IPS-15b (cell line): ENCODE measurements around the gene GADD45B.
"Not testable (repeated sequence)": the region's sequence is repeated elsewhere in the genome, so short reads cannot be mapped to it uniquely, and the experiment has no call there.

Experiments used
- H3K27me3 ChIP-seq: one replicate; pipeline ENCODE4 v1.6.1; 2013; ENCODE audit warnings: low read length; ENCODE audit not compliant: control insufficient read depth, insufficient read depth
- H3K36me3 ChIP-seq: one replicate; pipeline ENCODE4 v1.6.1; 2013; ENCODE audit warnings: low read length; ENCODE audit not compliant: control insufficient read depth, insufficient read depth
- H3K4me1 ChIP-seq: one replicate; pipeline ENCODE4 v1.6.1; 2013; ENCODE audit warnings: mild to moderate bottlenecking, low read length; ENCODE audit not compliant: control insufficient read depth, insufficient read depth
- H3K4me3 ChIP-seq: one replicate; pipeline ENCODE4 v1.5.1; 2013; ENCODE audit warnings: low read depth, low read length
- H3K9ac ChIP-seq: one replicate; pipeline ENCODE4 v1.6.1; 2013; ENCODE audit warnings: low read depth, mild to moderate bottlenecking, low read length
- H3K9me3 ChIP-seq: one replicate; pipeline ENCODE4 v1.6.1; 2013; ENCODE audit warnings: mild to moderate bottlenecking, low read length; ENCODE audit not compliant: control insufficient read depth, insufficient read depth

GADD45B gene

DNA sequence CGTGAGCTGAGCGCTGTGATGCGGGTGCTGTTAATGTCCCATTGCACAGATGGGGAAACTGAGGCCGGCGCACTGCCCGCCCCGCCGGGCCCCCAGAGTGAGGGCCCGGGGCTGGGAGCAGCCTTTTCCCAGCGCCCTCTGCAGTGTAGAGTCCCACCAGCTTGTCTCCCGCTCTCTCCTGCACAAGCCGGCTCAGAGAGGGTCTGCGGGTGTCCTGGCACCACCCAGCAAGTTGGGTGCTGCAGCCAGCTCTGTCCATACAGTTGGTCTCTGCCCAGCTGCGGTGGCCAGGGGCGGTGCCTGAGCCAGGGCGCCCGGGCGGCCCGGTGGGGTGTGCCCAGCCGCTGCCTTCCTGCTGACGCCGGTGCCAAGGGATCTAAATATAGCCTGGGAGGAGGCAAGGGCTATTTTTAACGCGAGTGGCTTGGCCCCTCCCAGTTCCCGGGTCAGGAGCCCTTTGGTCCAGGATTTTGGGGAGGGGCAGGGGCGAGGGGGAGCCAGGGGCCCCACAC, 19.3 kb downstream of the GADD45B start:
- Histone ChIP-seq H3K4me3 (peak overlapping the region; percentile 52), H3K36me3 (no peaks in the 10 kb centered on the region), H3K4me1 (peaks cover 7% of the 10 kb centered on the region), H3K27me3 (peaks cover 17% of the 10 kb centered on the region), H3K9me3 (no peaks in the 10 kb centered on the region), H3K9ac (no peak overlapping the region)

GRCh38 chr19:2495651-2496316, 19.9 kb downstream of the GADD45B start:
- no peaks in the 10 kb centered on the region for H3K36me3 ChIP-seq
- H3K27me3 ChIP-seq, result peaks cover 13% of the 10 kb centered on the region
- H3K4me3 ChIP-seq, result peak overlapping the region; percentile 52
- H3K9me3 ChIP-seq, result no peaks in the 10 kb centered on the region
- peaks cover 7% of the 10 kb centered on the region for H3K4me1 ChIP-seq
- H3K9ac ChIP-seq, result no peak overlapping the region

GRCh38 chr19:2497186-2497585, 21.3 kb downstream of the GADD45B start:
- no peak overlapping the region for H3K4me3 ChIP-seq
- H3K36me3 ChIP-seq, result no peaks in the 10 kb centered on the region
- peaks cover 9% of the 10 kb centered on the region for H3K27me3 ChIP-seq
- H3K9ac ChIP-seq, result no peak overlapping the region
- no peaks in the 10 kb centered on the region for H3K9me3 ChIP-seq
- H3K4me1 ChIP-seq, result peaks cover 7% of the 10 kb centered on the region

GRCh38 chr19:2500156-2500555, 24.2 kb downstream of the GADD45B start:
- Histone ChIP-seq H3K4me1 (peaks cover 7% of the 10 kb centered on the region), H3K9ac (no peak overlapping the region), H3K4me3 (no peak overlapping the region), H3K9me3 (no peaks in the 10 kb centered on the region), H3K27me3 (no peaks in the 10 kb centered on the region), H3K36me3 (no peaks in the 10 kb centered on the region)

DNA sequence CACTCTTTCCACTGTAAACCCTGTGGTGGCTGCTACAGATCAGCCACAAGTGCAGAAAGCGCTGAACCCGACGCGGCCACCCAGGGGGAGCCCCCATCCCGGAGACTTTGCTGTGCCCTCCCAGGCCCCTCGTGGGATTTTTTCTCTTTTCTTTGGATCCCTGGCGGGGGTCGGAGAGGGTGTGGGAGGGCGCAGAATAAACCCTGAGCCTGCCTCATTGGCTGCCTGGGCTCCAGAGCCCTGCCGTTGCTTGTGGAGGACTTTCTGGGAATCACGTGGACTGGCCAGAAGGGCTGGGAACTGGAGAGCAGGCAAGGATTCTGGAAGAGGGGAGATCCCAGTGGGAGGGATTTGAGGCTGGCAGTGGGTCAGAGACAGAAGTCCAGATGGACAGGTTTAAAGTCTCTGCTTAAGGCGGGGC, 24.9 kb downstream of the GADD45B start:
- Histone ChIP-seq H3K36me3 (no peaks in the 10 kb centered on the region), H3K9ac (no peak overlapping the region), H3K4me3 (no peak overlapping the region), H3K27me3 (no peaks in the 10 kb centered on the region), H3K9me3 (no peaks in the 10 kb centered on the region), H3K4me1 (peaks cover 7% of the 10 kb centered on the region)

GRCh38 chr19:2503521-2504109, 27.7 kb downstream of the GADD45B start:
- Histone ChIP-seq H3K36me3 (no peaks in the 10 kb centered on the region), H3K9me3 (no peaks in the 10 kb centered on the region), H3K4me3 (no peak overlapping the region), H3K27me3 (no peaks in the 10 kb centered on the region), H3K4me1 (peaks cover 6% of the 10 kb centered on the region), H3K9ac (no peak overlapping the region)

DNA sequence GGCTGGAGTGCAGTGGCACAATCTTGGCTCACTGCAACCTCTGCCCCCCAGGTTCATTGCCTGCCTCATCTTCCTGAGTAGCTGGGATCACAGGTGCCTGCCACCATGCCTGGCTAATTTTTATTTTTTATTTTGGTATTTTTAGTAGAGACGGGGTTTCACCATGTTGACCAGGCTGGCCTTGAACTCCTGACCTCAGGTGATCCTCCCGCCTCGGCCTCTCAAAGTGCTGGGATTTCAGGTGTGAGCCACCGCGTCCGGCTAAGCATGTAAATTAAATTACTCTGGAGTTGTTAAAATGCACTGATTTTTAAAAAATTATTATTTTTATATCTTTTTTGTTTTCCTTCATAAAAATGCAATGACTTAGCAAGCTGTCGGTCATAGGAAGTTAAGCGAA, 30.7 kb downstream of the GADD45B start:
- not testable (repeated sequence) for H3K9me3 ChIP-seq, H3K4me3 ChIP-seq, H3K36me3 ChIP-seq, H3K27me3 ChIP-seq, H3K4me1 ChIP-seq, H3K9ac ChIP-seq

- Histone ChIP-seq H3K4me3 (no peak overlapping the region), H3K9ac (no peak overlapping the region), H3K9me3 (no peaks in the 10 kb centered on the region), H3K4me1 (peaks cover 4% of the 10 kb centered on the region), H3K36me3 (no peaks in the 10 kb centered on the region), H3K27me3 (no peaks in the 10 kb centered on the region)
Measured at GRCh38 chr19:2507109-2507508, 31.2 kb downstream of the GADD45B start.

DNA sequence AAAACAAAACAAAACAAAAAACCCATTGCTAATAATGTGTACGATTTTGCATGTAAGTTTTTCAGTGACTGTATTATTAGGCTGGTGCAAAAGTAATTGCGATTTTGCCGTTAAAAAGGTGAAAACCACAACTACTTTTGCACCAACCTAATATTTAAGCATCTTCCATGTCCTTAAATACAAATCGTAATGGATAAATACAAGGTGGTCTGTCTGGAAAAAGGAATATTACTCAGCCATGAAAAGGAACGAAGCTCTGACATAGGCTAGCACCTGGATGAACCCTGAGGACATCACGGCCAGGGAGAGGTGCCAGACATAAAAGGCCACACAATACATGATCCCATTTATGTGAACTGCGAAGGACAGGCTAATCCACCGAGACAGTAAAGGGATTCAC, 33.2 kb downstream of the GADD45B start:
- Histone ChIP-seq H3K9me3 (no peaks in the 10 kb centered on the region), H3K4me3 (no peak overlapping the region), H3K36me3 (no peaks in the 10 kb centered on the region), H3K4me1 (peaks cover 4% of the 10 kb centered on the region), H3K9ac (no peak overlapping the region), H3K27me3 (no peaks in the 10 kb centered on the region)

DNA sequence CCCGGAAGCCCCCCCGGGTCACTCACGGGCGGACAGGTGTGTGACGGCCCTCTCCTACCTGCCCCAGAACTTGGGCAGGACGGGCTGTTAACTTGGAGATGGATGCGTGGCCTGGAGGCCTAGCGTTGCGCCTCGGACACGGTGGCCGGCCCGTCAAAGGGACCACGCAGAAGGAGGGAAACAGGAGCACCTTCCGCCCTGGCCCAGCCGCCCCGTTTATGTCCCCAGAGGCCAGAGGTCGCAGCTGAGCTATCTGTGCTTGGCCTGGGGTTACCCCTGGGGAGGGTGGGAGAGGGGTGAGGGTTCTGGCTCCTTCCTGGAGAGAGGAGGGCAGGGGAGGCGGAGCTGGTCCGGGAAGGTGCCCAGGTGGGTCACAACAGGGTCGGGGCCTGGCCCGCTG, 35.6 kb downstream of the GADD45B start:
- H3K4me1 ChIP-seq, result peaks cover 4% of the 10 kb centered on the region
- no peaks in the 10 kb centered on the region for H3K36me3 ChIP-seq
- H3K4me3 ChIP-seq, result no peak overlapping the region
- H3K27me3 ChIP-seq, result no peaks in the 10 kb centered on the region
- no peak overlapping the region for H3K9ac ChIP-seq
- H3K9me3 ChIP-seq, result no peaks in the 10 kb centered on the region

DNA sequence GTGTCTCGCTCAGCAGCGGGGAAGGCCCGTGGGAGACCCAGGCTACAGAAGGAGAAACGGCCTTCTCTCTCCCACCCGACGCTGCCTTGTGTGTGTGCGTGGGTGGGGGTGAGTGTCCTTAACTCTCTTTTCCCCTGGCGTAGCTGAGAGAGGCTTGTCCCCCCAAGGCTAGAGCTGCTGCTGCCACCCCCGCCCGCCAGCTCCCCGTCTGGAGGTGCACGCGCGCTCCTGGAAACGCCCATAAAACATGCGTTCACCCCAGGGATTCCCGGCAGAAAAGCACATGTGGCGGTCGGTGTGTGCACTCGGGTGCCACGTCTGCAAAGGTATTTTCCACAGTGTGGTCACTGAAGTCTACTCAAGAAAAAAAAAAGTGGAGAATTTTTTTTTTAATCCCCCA, 36.1 kb downstream of the GADD45B start:
- Histone ChIP-seq H3K27me3 (no peaks in the 10 kb centered on the region), H3K4me1 (peaks cover 3% of the 10 kb centered on the region), H3K9ac (no peak overlapping the region), H3K4me3 (no peak overlapping the region), H3K36me3 (no peaks in the 10 kb centered on the region), H3K9me3 (no peaks in the 10 kb centered on the region)
